IPS-18a (cell line): ENCODE results near the gene DOCK9.
"Not testable (repeated sequence)": the region's sequence is repeated elsewhere in the genome, so short reads cannot be mapped to it uniquely, and the experiment has no call there.

Experiments
- H3K27ac ChIP-seq: one replicate; pipeline ENCODE4 v1.5.1; 2013; ENCODE audit warnings: low read length
- H3K27me3 ChIP-seq: one replicate; pipeline ENCODE4 v1.6.1; 2013; ENCODE audit warnings: mild to moderate bottlenecking, low read length; ENCODE audit not compliant: control insufficient read depth, insufficient read depth
- H3K36me3 ChIP-seq: one replicate; pipeline ENCODE4 v1.6.1; 2013; ENCODE audit warnings: low read depth, low read length; ENCODE audit not compliant: control insufficient read depth
- H3K4me1 ChIP-seq: one replicate; pipeline ENCODE4 v1.6.1; 2013; ENCODE audit warnings: low read depth, low read length; ENCODE audit not compliant: control insufficient read depth
- H3K4me3 ChIP-seq: one replicate; pipeline ENCODE4 v1.5.1; 2013; ENCODE audit warnings: low read length
- H3K9ac ChIP-seq: one replicate; pipeline ENCODE4 v1.6.1; 2013; ENCODE audit warnings: mild to moderate bottlenecking, low read length, moderate library complexity
- H3K9me3 ChIP-seq: one replicate; pipeline ENCODE4 v1.6.1; 2013; ENCODE audit warnings: low read depth, low read length; ENCODE audit not compliant: control insufficient read depth

DOCK9 gene

DNA sequence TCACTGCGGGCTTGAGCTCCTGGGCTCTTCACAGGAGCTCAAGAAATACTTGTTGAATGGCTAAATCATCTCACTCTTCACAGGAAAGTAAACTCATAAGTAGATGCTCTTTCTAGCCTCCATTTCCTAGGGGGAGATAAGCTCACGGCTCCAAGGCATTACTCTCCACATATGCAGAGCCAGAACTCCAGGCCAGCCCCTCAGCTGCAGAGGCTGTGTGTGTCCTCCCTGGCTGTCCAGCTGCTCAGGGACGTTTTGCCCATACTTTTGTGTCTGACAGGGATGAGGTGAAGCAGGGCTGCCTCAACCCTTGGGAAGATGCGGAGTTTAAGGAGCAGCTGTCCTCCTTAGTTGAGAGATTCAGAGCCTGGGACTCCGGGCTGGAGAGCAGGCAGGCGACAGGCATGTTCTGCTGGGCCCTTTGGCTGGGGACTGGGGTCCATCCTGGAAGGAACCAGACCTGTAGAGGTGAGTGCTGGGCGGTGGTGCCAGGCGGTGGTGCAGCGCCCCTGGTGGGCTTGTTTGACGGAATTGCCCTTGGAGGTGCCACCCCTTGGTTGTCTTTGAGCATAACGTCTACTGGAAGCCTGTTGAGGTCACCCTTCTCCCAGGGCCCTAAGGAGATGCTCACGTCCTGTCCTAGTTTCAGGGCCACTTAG is 204.9 kb downstream of the DOCK9 start:
- Histone ChIP-seq H3K27me3 (no peaks in the 10 kb centered on the region), H3K4me1 (no peaks in the 10 kb centered on the region), H3K9me3 (no peaks in the 10 kb centered on the region), H3K27ac (no peak overlapping the region), H3K9ac (no peak overlapping the region), H3K4me3 (no peak overlapping the region), H3K36me3 (no peaks in the 10 kb centered on the region)

DNA sequence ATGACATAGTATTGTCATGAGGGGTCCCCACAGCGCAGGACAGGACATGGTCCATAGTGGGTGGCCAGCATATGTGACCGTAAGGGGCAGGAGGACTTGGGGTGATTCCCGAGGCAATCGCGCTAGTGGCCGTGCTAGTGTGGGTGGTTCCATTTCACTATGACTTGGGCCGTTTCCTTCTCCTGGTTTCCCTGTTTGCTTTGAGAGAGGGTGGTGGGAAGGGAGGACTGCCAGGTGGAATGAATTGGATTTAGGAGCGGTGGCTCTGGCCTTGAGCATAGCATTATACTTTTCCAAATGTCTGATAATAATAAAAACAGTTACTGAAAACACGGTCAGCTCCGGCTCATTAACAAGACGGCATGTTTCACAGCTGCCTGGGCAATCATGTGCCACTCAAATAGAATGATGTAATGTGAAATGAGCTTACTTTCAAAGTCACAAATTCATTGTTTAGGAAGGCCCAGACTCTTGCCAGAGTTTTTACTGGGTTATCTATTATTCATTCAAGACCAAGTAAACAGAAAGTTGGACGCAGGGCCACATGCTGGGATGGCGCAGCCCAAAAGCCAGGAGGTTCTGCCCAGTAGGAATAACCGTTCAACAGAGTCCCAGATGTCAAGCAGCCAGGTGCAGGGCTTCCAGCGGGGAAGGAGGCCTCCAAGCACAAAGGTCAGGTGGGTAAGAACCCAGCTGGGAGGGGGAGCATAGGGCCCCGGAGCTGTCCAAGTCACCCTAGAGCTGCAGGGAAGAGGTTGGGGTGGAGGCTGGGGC is 205.8 kb downstream of the DOCK9 start:
- Histone ChIP-seq H3K4me3 (no peak overlapping the region), H3K27ac (no peak overlapping the region), H3K4me1 (no peaks in the 10 kb centered on the region), H3K9ac (no peak overlapping the region), H3K27me3 (no peaks in the 10 kb centered on the region), H3K9me3 (no peaks in the 10 kb centered on the region), H3K36me3 (no peaks in the 10 kb centered on the region)

DNA sequence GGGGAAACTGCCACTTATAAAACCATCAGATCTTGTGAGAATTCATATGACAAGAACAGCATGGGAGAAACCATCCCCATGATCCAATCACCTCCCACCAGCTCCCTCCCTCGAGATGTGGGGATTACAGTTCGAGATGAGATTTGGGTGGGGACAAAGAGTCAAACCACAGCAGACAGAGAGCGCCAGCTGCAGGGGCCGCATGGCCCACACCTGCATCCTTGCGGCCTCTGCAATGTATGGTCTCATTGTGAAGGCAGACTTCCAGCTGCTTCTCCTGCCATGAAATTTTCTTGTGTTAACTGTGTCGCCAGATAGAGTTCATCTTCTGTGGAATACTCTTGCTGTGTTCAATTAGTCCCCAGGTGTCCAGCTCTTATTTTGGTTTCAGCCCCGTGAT is 208.1 kb downstream of the DOCK9 start:
- Histone ChIP-seq H3K27me3 (no peaks in the 10 kb centered on the region), H3K9ac (no peak overlapping the region), H3K36me3 (no peaks in the 10 kb centered on the region), H3K4me3 (no peak overlapping the region), H3K27ac (no peak overlapping the region), H3K9me3 (no peaks in the 10 kb centered on the region), H3K4me1 (no peaks in the 10 kb centered on the region)

DNA sequence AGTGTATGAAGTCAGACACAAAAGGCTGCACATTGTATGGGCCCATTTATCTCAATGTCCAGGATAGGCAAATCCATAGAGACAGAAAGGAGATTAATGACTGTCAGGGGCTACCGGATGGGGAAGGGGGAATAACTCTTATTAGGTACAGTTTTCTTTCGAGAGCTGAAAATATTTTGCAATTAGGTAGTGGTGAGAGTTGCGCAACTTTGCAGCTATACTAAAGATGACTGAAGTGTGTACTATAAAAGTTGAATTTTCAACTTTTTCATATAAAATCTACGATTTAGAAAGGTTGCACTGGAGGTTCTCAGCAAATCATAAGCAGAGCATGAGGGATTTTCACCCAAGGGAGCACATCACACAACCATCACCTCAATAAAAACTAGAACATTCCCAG is 209.3 kb downstream of the DOCK9 start:
- Histone ChIP-seq H3K4me1 (no peaks in the 10 kb centered on the region), H3K36me3 (no peaks in the 10 kb centered on the region), H3K4me3 (no peak overlapping the region), H3K27me3 (no peaks in the 10 kb centered on the region), H3K9me3 (no peaks in the 10 kb centered on the region), H3K9ac (no peak overlapping the region), H3K27ac (no peak overlapping the region)

DNA sequence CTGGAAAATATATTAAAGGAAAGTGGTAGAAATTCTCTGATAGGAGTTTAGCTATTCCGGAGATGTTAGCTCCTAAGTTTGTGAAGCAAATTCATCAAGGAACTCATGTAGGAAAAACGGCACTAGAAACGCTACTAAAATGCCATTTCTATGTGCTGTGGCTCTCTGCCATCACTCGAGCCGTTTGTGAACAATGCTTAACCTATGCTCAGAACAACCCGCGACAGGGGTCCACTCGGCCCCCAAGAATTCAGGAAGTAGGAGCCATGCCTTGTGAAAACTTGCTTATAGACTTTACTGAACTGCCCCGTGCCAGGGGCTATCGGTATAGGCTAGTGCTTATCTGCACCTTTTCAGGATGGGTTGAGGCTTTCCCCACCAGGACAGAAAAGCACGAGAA is 211.2 kb downstream of the DOCK9 start:
- Histone ChIP-seq H3K27ac (no peak overlapping the region), H3K36me3 (no peaks in the 10 kb centered on the region), H3K4me3 (no peak overlapping the region), H3K4me1 (no peaks in the 10 kb centered on the region), H3K27me3 (no peaks in the 10 kb centered on the region), H3K9ac (no peak overlapping the region), H3K9me3 (no peaks in the 10 kb centered on the region)

DNA sequence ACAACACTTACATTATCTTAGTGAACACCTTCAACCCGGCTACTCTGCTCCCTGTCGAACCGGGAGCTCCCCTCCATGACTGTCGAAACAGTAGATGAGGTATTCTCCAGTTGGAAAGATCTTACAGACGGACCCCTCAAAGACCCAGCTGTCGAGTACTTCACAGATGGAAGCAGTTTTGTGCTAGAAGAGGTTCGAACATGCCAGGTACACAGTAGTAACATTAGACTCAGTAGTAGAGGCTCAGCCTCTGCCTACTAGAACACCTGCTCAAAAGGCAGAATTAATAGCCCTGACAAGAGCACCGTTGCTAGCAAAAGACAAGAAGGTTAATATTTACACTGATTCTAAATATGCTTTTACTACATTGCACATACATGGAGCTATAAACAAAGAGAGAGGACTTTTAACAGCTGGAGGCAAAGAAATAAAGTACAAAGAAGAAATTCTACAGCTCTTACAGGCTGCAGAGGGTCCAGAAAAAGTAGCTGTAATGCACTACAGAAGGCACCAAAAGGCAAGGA is 211.8 kb downstream of the DOCK9 start:
- H3K4me3 ChIP-seq, result no peak overlapping the region
- no peaks in the 10 kb centered on the region for H3K27me3 ChIP-seq
- no peaks in the 10 kb centered on the region for H3K9me3 ChIP-seq
- H3K36me3 ChIP-seq, result no peaks in the 10 kb centered on the region
- no peaks in the 10 kb centered on the region for H3K4me1 ChIP-seq
- H3K27ac ChIP-seq, result no peak overlapping the region
- no peak overlapping the region for H3K9ac ChIP-seq

DNA sequence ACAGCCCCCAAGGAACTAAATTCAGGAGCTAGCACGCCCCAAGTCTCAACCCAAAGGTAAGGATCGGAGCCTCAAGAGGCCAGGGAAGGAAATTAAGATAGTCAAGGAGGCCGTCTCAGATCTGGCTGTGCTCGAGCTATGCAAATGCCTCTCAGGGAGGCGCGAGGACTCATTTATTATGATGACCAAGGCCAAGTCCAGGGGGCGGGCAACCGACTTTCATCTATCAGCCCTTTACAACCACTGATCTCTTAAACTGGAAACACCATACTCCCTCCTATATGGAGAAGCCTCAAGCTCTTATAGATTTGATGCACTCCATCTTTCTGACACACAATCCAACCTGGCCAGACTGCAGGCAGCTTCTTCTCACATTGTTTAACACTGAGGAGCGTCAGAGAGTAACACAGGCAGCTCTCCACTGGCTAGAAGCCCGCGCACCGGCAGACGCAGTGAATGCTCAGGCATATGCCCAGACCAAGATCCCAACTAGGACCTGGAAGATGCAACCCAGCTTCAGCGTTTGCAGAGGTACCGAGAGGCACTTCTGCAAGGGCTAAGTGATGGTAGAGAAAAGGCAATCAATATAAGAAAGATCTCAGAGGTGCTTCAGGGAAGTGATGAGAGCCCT is 215.8 kb downstream of the DOCK9 start:
- Histone ChIP-seq H3K4me3 (no peak overlapping the region), H3K36me3 (no peaks in the 10 kb centered on the region), H3K9me3 (no peaks in the 10 kb centered on the region), H3K27ac (no peak overlapping the region), H3K9ac (no peak overlapping the region), H3K27me3 (no peaks in the 10 kb centered on the region), H3K4me1 (no peaks in the 10 kb centered on the region)

DNA sequence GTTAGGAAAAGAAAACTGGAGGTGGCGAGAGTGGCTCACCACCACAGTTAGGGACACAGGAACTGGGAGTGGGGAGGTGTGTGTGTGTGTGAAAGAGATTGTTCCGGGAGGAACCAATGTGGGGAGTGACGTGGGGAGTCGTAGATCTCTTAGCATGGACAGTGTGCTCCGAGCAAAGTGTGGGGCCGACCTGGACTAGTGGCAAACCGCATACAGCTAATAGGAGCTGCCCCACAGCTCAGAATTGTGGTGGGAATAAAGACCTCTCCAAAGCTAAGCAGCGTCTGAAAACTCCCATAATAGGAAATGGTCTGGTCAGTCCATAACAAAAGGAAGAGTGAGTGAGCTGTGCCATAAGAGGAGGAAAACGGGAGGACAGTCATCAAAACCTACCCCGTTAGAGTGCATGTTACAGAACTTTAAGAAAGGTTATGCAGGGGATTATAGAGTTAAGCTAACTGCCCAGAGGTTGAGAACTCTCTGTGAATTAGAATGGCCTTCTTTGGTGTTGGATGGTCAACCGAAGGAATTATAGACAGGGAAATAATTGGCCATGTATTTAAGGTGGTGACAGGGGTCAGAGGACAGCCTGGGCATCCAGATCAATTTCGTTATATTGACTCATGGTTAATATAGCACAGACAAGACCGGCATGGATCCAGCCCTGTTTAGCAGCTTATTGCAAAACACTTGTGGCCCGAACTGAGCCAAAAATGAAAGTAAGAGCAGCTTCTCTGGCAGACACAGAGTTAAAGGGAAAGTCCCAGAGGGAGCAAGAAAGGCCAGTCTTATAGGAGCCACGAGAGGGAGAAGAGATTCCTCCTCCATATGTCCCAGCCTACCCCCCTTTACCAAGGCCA is 216.5 kb downstream of the DOCK9 start:
- no peak overlapping the region for H3K4me3 ChIP-seq

DNA sequence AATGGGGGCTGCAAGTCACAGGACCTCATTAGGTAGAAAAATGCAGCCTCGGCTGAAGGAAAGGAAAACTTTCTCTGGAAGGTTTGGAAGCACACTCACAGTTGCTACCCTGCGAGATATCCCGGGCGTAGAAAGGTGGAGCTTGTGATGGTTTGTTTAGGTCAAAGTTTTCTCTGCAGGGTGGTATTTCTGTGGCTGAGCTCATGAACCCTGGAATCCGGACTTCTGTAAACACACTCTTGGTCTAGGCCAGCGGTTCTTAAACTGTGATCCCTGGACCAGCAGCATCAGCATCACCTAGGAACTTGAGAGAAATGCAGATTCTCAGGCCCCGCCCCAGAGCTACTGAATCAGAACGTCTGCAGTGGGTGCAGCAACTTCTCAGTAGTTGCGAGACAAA is 222.1 kb downstream of the DOCK9 start:
- H3K4me3 ChIP-seq, result no peak overlapping the region
- no peak overlapping the region for H3K9ac ChIP-seq
- H3K9me3 ChIP-seq, result no peaks in the 10 kb centered on the region
- H3K4me1 ChIP-seq, result peaks cover 5% of the 10 kb centered on the region
- no peaks in the 10 kb centered on the region for H3K36me3 ChIP-seq
- H3K27ac ChIP-seq, result no peak overlapping the region
- H3K27me3 ChIP-seq, result peaks cover 27% of the 10 kb centered on the region

More for the DNA sequence above, 216.5 kb downstream of the DOCK9 start:
- Histone ChIP-seq H3K9me3 (no peaks in the 10 kb centered on the region), H3K36me3 (no peaks in the 10 kb centered on the region), H3K9ac (no peak overlapping the region), H3K27me3 (no peaks in the 10 kb centered on the region), H3K27ac (no peak overlapping the region), H3K4me1 (no peaks in the 10 kb centered on the region)

DNA sequence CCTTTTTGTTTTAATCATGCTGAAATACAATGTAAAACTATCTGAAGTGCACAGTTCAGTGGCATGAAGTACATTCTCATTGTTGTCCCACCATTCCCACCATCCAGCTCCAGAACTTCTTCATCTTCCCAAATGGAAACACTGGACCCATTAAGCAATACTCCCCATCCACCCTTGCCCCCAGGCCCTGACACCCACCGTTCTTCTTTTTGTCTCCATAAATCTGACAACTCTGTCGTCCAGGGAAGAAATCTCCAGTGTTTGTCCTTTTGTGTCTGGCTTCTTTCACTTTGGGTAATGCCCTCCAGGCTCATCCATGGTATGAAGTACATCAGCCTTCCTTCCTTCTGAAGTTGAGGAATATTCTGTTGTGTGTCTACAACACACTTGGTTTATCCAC is 222.7 kb downstream of the DOCK9 start:
- Histone ChIP-seq H3K27me3 (peaks cover 27% of the 10 kb centered on the region), H3K9ac (no peak overlapping the region), H3K4me1 (peaks cover 5% of the 10 kb centered on the region), H3K4me3 (no peak overlapping the region), H3K27ac (no peak overlapping the region), H3K36me3 (no peaks in the 10 kb centered on the region), H3K9me3 (no peaks in the 10 kb centered on the region)

DNA sequence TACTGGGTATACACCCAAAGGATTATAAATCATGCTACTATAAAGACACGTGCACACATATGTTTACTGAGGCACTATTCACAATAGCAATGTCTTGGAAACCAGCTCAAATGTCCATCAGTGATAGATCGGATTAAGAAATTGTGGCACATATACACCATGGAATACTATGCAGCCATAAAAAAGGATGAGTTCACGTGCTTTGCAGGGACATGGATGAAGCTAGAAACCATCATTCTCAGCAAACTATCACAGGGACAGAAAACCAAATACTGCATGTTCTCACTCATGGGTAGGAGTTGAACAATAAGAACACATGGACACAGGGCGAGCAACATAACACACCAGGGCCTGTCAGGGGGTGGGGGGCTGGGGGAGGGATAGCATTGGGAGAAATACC is 223.4 kb downstream of the DOCK9 start:
- H3K27me3 ChIP-seq, result peaks cover 27% of the 10 kb centered on the region
- not testable (repeated sequence) for H3K9me3 ChIP-seq, H3K27ac ChIP-seq, H3K36me3 ChIP-seq, H3K4me1 ChIP-seq, H3K4me3 ChIP-seq, H3K9ac ChIP-seq
